T47D (cell line): ENCODE measurements around the gene CDCP2.

Experiments
- DNase-seq, 2 experiments: peaks; one replicate each; pipeline versions ENCODE4 v3.0.0 to v3.0.0-alpha.2; 2011 to 2012; ENCODE audit warnings: low read depth in 1 of 2, low spot score in 1 of 2
- JUND ChIP-seq: IDR thresholded peaks from 2 replicates; pipeline ENCODE4 v1.6.1; 2012; ENCODE audit warnings: low read depth
- in situ Hi-C: cut with HindIII; loops from 2 replicates; pipeline ENCODE4 v1.10.0; 2016; ENCODE audit warnings: low sequenced_read_pairs, low pct_unique_long_range_greater_than_20kb

Gene CDCP2

DNA sequence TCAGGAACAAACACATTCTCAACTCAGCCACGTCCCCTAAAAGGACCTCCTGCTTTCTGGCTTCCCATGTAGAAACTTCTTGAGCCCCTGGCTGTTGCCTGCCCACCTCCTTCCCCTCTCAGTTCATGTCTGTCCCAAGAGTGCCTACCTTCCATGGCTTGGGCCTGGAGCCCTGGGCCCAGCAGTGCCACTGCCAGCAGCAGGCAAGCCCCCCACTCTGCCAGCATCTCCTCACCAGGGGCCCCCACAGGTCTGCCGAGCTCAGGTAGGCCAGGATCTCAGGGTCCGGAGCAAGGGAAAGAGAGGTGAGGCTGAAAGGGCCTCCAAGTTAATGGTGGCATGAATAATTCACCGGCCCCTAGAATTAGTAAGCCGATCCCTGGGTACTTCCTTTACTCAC, at the start of gene CDCP2:
CDCP2 (minus strand) TSS at position 305 of the 400 bp plus-strand sequence; CDS start at position 227, 78 bp downstream.
- DNase-seq = no peak
- in situ Hi-C loops = no loop called here
- no peak for TF ChIP-seq JUND

DNA sequence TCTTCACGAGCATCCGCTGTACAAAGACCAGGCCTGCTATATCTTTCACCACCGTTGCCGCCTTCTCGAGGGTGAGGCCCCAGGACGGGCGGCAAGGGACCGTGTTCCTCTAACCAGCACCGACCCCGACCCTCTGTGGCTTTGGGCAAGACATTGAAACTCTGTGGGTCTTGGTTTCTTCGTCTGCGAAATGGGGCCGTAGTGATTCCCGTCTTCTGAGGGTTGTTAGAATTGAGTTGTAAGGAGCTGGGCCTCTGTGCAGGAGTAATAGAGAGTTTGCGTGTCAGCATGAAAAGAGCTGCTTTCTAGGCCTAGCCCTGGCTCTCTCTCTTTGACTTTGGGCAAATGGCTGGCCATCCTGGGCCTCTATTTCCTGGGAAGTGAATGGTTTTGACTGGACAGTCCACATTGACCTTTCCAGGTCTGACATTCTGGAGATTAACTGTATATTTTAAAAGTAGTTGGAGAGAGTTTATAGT, 47.8 kb upstream of the CDCP2 start:
- no peak for DNase-seq
- no peak for TF ChIP-seq JUND
- in situ Hi-C loops = no loop called here

DNA sequence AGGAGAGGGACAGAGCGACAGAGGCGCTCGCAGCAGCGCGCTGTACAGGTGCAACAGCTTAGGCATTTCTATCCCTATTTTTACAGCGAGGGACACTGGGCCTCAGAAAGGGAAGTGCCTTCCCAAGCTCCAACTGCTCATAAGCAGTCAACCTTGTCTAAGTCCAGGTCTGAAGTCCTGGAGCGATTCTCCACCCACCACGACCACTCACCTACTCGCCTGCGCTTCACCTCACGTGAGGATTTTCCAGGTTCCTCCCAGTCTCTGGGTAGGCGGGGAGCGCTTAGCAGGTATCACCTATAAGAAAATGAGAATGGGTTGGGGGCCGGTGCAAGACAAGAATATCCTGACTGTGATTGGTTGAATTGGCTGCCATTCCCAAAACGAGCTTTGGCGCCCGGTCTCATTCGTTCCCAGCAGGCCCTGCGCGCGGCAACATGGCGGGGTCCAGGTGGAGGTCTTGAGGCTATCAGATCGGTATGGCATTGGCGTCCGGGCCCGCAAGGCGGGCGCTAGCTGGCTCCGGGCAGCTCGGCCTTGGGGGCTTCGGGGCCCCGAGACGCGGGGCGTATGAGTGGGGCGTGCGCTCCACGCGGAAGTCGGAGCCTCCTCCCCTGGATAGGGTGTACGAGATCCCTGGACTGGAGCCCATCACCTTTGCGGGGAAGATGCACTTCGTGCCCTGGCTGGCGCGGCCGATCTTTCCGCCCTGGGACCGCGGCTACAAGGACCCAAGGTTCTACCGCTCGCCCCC, 47.1 kb upstream of the CDCP2 start, which contains the start of the genes CYB5RL and MRPL37:
CYB5RL (minus strand) TSS at position 266 of the 754 bp plus-strand sequence. CDS start 4,414 bp downstream, outside the sequence.
MRPL37 (plus strand) TSS at position 403 of the 754 bp plus-strand sequence; CDS start at position 480, 77 bp downstream.
- TF ChIP-seq JUND = no peak
- peak; percentile 96 for DNase-seq
- in situ Hi-C loops = no loop called here

DNA sequence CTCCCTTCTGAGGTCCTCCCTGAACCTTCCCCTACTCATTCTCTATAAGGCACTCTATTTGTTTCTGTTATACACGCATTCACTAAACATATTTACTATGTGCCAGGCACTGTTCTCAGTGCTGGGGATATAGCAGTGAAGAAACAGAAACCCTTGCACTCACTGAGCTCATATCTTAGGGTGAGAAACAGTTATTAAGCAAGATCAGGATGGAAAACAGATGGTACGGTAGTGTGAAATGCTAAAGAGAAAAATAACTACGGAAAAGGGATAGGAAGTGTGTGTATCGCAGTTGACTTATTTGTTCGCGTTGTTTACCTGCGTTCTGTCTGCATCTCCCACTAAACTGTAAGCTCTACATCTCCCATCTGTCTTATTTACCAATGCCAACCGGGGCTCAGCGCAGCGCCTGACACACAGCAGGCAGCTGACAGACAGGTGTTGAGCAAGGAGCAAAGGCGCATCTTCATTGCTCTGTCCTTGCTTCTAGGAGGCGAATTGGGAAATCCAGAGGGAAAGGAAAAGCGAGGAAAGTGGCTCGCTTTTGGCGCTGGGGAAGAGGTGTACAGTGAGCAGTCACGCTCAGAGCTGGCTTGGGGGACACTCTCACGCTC, 46.5 kb upstream of the CDCP2 start:
- DNase-seq = peak; percentile 7 to 10
- in situ Hi-C loops = no loop called here
- no peak for TF ChIP-seq JUND

DNA sequence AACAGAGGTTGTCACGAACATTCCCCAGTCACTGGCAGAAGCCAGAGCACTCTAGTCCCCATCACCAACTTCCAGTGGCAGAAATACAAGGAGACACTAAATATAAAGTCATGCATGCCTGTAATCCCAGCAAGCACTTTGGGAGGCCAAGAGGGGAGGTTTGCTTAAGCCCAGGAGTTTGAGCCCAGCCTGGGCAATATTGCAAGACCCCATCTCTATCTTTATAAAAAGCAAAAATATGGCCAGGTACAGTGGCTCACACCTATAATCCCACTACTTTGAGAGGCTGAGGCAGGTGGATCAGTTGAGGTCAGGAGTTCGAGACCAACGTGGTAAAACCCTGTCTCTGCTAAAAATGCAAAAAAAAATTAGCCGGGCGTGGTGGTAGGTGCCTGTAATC, 40.7 kb upstream of the CDCP2 start:
- DNase-seq = no peak
- in situ Hi-C loops = no loop called here
- TF ChIP-seq JUND = no peak

GRCh38 chr1:54191525-54191924, 38.7 kb upstream of the CDCP2 start:
- in situ Hi-C loops = no loop called here
- no peak for TF ChIP-seq JUND
- no peak for DNase-seq

- no peak for DNase-seq
- in situ Hi-C loops = no loop called here
- TF ChIP-seq JUND = no peak
Observed at GRCh38 chr1:54190526-54190925, 37.7 kb upstream of the CDCP2 start.

GRCh38 chr1:54188291-54188690, 35.5 kb upstream of the CDCP2 start:
- DNase-seq = no peak
- in situ Hi-C loops = no loop called here

DNA sequence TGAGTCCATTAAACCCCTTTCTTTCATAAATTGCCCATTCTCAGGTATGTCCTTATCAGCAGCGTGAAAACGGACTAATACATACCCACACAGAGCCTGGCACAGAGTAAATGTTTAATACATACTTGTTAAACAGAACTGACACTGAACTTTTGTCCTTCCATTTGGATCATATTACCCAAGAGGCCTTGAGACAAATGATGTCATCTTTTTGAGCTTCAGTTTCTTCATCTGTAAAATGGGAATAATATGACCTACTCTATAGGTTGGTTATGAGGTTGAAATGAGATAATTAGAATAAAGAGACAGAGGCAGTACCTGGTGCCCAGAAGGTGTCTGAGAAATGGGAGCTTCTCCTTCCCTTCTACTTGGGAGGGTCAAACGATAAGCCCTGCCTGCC, 33.3 kb upstream of the CDCP2 start:
- in situ Hi-C loops = no loop called here
- DNase-seq = no peak
- no peak for TF ChIP-seq JUND

More at GRCh38 chr1:54188291-54188690, 35.5 kb upstream of the CDCP2 start:
- TF ChIP-seq JUND = no peak

DNA sequence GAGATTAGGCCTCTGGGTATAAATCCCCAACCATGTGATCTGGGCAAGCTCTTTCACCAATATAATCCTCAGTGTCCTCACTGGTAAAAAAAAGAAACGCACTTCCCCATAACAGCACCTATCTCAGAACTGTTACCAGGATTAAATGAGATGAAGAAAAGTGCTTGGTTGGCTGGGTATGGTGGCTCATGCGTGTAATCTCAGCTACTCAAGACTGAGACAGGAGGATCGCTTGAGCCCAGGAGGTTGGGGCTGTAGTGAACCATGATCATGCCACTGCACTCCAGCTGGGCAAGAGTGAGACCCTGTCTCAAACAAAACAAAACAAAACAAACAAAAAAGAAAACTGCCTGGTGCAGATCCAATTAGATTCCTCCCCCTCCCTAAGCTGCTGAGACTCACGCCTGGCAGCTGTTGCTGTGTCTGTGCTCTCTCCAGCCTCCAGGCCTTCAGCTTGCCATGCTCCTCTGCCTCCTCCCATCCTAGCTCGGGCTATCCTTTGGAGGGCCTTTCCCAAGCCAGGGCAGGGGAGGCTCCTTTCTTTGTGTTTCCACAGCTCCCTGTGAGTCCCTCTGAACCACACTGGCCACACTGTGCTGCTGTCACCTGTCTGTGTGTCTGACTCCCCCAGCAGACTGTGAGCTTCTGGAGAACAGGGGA, 28.0 kb upstream of the CDCP2 start:
- in situ Hi-C loops = no loop called here
- DNase-seq = no peak
- no peak for TF ChIP-seq JUND

- no peak for TF ChIP-seq JUND
- DNase-seq = no peak
- in situ Hi-C loops = no loop called here
Observed at GRCh38 chr1:54178296-54179070, 25.7 kb upstream of the CDCP2 start.

GRCh38 chr1:54177726-54178125, 24.9 kb upstream of the CDCP2 start:
- DNase-seq = no peak
- in situ Hi-C loops = no loop called here
- TF ChIP-seq JUND = no peak
